ENCODE measurements around the gene LMOD1.

DNA sequence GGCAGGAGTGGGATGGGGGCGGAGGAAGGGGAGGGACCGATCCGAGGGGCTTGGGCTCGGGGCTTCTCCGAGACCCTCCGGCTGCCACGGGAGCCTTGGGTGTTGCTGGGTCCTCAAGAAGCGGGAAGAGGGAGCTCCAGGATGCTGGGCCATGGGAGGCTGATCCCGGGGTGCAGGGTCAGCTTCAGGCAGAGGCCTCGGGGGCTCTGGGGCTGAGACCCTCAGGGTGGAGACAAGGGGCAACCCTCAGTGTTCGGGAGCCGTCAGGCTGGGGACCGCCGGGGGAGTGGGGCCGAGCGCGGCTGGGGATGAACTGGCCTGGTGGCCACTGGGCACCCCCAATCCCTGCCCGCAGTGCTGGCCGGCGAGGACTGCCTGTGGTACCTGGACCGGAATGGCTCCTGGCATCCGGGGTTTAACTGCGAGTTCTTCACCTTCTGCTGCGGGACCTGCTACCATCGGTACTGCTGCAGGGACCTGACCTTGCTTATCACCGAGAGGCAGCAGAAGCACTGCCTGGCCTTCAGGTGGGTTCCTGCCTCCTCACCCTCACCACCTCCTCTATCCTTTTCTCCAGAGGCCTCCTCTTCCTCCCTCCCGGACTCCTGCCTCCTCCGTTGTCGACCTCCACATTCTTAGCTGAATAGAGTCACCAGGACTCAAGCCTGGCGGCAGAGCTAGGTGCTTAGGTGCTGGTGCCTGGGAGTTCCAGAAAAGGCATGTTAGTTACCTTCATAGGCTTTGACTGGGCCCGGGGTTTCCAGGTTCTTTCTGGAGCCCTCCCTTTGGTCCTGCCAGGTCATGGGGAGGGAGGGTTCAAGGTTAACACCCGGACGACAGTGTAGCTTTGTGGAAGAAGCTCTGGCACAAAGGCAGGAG is 57.0 kb downstream of the LMOD1 start:
- TF ChIP-seq EZH2 (IDR thresholded peaks at IDR 0.05) (no peak), EZH2phosphoT487 (IDR thresholded peaks at IDR 0.05) (no peak)
- TF ChIP-seq, protein P1, sequence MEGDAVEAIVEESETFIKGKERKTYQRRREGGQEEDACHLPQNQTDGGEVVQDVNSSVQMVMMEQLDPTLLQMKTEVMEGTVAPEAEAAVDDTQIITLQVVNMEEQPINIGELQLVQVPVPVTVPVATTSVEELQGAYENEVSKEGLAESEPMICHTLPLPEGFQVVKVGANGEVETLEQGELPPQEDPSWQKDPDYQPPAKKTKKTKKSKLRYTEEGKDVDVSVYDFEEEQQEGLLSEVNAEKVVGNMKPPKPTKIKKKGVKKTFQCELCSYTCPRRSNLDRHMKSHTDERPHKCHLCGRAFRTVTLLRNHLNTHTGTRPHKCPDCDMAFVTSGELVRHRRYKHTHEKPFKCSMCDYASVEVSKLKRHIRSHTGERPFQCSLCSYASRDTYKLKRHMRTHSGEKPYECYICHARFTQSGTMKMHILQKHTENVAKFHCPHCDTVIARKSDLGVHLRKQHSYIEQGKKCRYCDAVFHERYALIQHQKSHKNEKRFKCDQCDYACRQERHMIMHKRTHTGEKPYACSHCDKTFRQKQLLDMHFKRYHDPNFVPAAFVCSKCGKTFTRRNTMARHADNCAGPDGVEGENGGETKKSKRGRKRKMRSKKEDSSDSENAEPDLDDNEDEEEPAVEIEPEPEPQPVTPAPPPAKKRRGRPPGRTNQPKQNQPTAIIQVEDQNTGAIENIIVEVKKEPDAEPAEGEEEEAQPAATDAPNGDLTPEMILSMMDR (IDR thresholded peaks at IDR 0.05) = no peak
